ENCODE results near the gene CLCN2. TPM values are rescaled to one million over a fixed set of nuclear protein-coding genes. Genes with fewer than 3 reads are reported as not detected.

The CLCN2 gene
- total RNA-seq, 1 experiment from 2014 or later: 23.0 TPM

GRCh38 chr3:184360070-184360928 is 1.1 kb downstream of the CLCN2 start:
- Histone ChIP-seq H3K27me3 (replicated peaks; ENCODE audit: control insufficient read depth, insufficient read depth, low read length) (no peaks in the 10 kb centered on the region; the same call in 1 of the 2 replicates), H3K4me1 (peaks cover 6% of the 10 kb centered on the region; the same call in 1 of the 2 replicates), H3K9me3 (no peaks in the 10 kb centered on the region), H3K36me3 (ENCODE audit: control insufficient read depth, insufficient read depth, low read length) (peaks cover 1% of the 10 kb centered on the region; the same call in 1 of the 2 replicates), H3K4me3 (ENCODE audit: low read depth, low read length) (peak overlapping the region; percentile 74)
- no TSS peak for BruUV-seq (replicated peaks)
- peak overlapping the region; percentile 79 for H3K27ac Mint-ChIP-seq (ENCODE audit: unreplicated experiment)
- peak overlapping the region; percentile 97 for H3K4me3 Mint-ChIP-seq (ENCODE audit: unreplicated experiment)
- ChIA-PET POLR2A (interaction anchor here (0.6 kb wide), 1 partner anchor 1507 kb away, joined by 3 read pairs; no protein-coding TSS in a partner anchor), CTCF (interaction anchor here (1.7 kb wide), 1 partner anchor 11 kb away, joined by 5 read pairs; no protein-coding TSS in a partner anchor)
- H3K4me1 Mint-ChIP-seq (ENCODE audit: low read depth, unreplicated experiment): peaks cover 11% of the 10 kb centered on the region
- intact Hi-C loops (cut with micrococcal nuclease; ENCODE audit: unreplicated experiment): no loop called here
- H3K9me3 Mint-ChIP-seq (ENCODE audit: unreplicated experiment): no peaks in the 10 kb centered on the region
- H3K27me3 Mint-ChIP-seq (ENCODE audit: insufficient read depth, unreplicated experiment): no peaks in the 10 kb centered on the region
- TF ChIP-seq CTCF (IDR thresholded peaks at IDR 0.05; ENCODE audit: insufficient read depth in 1 of 2, low read depth in 1 of 2, low read length in 1 of 2, severe bottlenecking in 1 of 2, unreplicated experiment in 1 of 2): no peak
- H3K36me3 Mint-ChIP-seq (ENCODE audit: insufficient read depth, unreplicated experiment): peaks cover 23% of the 10 kb centered on the region
- peak in 1 of 2 experiments; percentile 29 for DNase-seq

GRCh38 chr3:184359610-184360009 is 1.8 kb downstream of the CLCN2 start:
- intact Hi-C loops (cut with micrococcal nuclease; ENCODE audit: unreplicated experiment): no loop called here
- CTCF ChIA-PET: interaction anchor here (1.7 kb wide), 1 partner anchor 12 kb away, joined by 5 read pairs; no protein-coding TSS in a partner anchor
- Mint-ChIP-seq H3K27me3 (ENCODE audit: insufficient read depth, unreplicated experiment) (no peaks in the 10 kb centered on the region), H3K9me3 (ENCODE audit: unreplicated experiment) (no peaks in the 10 kb centered on the region), H3K27ac (ENCODE audit: unreplicated experiment) (no peak overlapping the region), H3K4me3 (ENCODE audit: unreplicated experiment) (peak overlapping the region; percentile 97), H3K36me3 (ENCODE audit: insufficient read depth, unreplicated experiment) (peaks cover 16% of the 10 kb centered on the region), H3K4me1 (ENCODE audit: low read depth, unreplicated experiment) (peaks cover 11% of the 10 kb centered on the region)
- BruUV-seq (replicated peaks): no TSS peak
- Histone ChIP-seq H3K27me3 (replicated peaks; ENCODE audit: control insufficient read depth, insufficient read depth, low read length) (no peaks in the 10 kb centered on the region; the same call in 1 of the 2 replicates), H3K4me3 (ENCODE audit: low read depth, low read length) (no peak overlapping the region), H3K9me3 (no peaks in the 10 kb centered on the region), H3K36me3 (ENCODE audit: control insufficient read depth, insufficient read depth, low read length) (peaks cover 1% of the 10 kb centered on the region; the same call in 1 of the 2 replicates), H3K4me1 (peaks cover 3% of the 10 kb centered on the region; the same call in 1 of the 2 replicates)
- no peak for DNase-seq
- no peak for TF ChIP-seq CTCF (IDR thresholded peaks at IDR 0.05; ENCODE audit: insufficient read depth in 1 of 2, low read depth in 1 of 2, low read length in 1 of 2, severe bottlenecking in 1 of 2, unreplicated experiment in 1 of 2)
- POLR2A ChIA-PET: no interaction called here

GRCh38 chr3:184358921-184359350 is 2.5 kb downstream of the CLCN2 start:
- ChIA-PET POLR2A (no interaction called here), CTCF (no interaction called here)
- no TSS peak for BruUV-seq (replicated peaks)
- H3K9me3 Mint-ChIP-seq (ENCODE audit: unreplicated experiment): no peaks in the 10 kb centered on the region
- Histone ChIP-seq H3K36me3 (ENCODE audit: control insufficient read depth, insufficient read depth, low read length) (peaks cover 1% of the 10 kb centered on the region; the same call in 1 of the 2 replicates), H3K27me3 (replicated peaks; ENCODE audit: control insufficient read depth, insufficient read depth, low read length) (no peaks in the 10 kb centered on the region), H3K4me3 (ENCODE audit: low read depth, low read length) (no peak overlapping the region), H3K4me1 (no peaks in the 10 kb centered on the region), H3K9me3 (no peaks in the 10 kb centered on the region)
- no peak for DNase-seq
- peaks cover 13% of the 10 kb centered on the region for H3K36me3 Mint-ChIP-seq (ENCODE audit: insufficient read depth, unreplicated experiment)
- H3K27me3 Mint-ChIP-seq (ENCODE audit: insufficient read depth, unreplicated experiment): no peaks in the 10 kb centered on the region
- intact Hi-C loops (cut with micrococcal nuclease; ENCODE audit: unreplicated experiment): no loop called here
- no peak for TF ChIP-seq CTCF (IDR thresholded peaks at IDR 0.05; ENCODE audit: insufficient read depth in 1 of 2, low read depth in 1 of 2, low read length in 1 of 2, severe bottlenecking in 1 of 2, unreplicated experiment in 1 of 2)
- H3K4me1 Mint-ChIP-seq (ENCODE audit: low read depth, unreplicated experiment): peaks cover 11% of the 10 kb centered on the region
- peak overlapping the region; percentile 28 for H3K4me3 Mint-ChIP-seq (ENCODE audit: unreplicated experiment)
- no peak overlapping the region for H3K27ac Mint-ChIP-seq (ENCODE audit: unreplicated experiment)

All from Caco-2 (cell line).